ENCODE data around the gene RFC3. TPM values are rescaled to one million over a fixed set of nuclear protein-coding genes. Genes with fewer than 3 reads are reported as not detected.

RFC3 gene
- total RNA-seq, 1 experiment from 2014 or later: 44.3 TPM

GRCh38 chr13:33876716-33877394 lies 58.9 kb downstream of the RFC3 start:
- in situ Hi-C loops (cut with HindIII; ENCODE audit: low pct_unique_long_range_greater_than_20kb, low sequenced_read_pairs): no loop called here
- no peak for DNase-seq (ENCODE audit: low read depth, low spot score)

GRCh38 chr13:33879118-33879517 lies 61.2 kb downstream of the RFC3 start:
- DNase-seq (ENCODE audit: low read depth, low spot score): no peak
- in situ Hi-C loops (cut with HindIII; ENCODE audit: low pct_unique_long_range_greater_than_20kb, low sequenced_read_pairs): no loop called here

GRCh38 chr13:33882804-33883203 lies 64.9 kb downstream of the RFC3 start:
- in situ Hi-C loops (cut with HindIII; ENCODE audit: low pct_unique_long_range_greater_than_20kb, low sequenced_read_pairs): no loop called here

GRCh38 chr13:33884531-33885220 lies 66.7 kb downstream of the RFC3 start:
- DNase-seq (ENCODE audit: low read depth, low spot score): no peak
- in situ Hi-C loops (cut with HindIII; ENCODE audit: low pct_unique_long_range_greater_than_20kb, low sequenced_read_pairs): no loop called here

More at GRCh38 chr13:33882804-33883203, 64.9 kb downstream of the RFC3 start:
- no peak for DNase-seq (ENCODE audit: low read depth, low spot score)

Small RNA genes lying within 50 kb of the gene (small RNA-seq; reads per million reads assigned to genes)
- 0 to 0.05 reads per million in 2 experiments for gene RNU5A-4P

Measured in SK-MEL-5 (cell line).